ENCODE measurements around the gene CHRND. TPM values are rescaled to one million over a fixed set of nuclear protein-coding genes. Genes with fewer than 3 reads are reported as not detected.
A peak's percentile ranks its signal among the peaks of the same experiment; 100 is the strongest.

Gene CHRND
- total and polyA plus RNA-seq, 2 of the 13 experiments (the other 11 are each of a cell fraction or from before 2014, with no cell fraction given): 0.18 TPM; not detected in 1

GRCh38 chr2:232550354-232551249 lies 24.6 kb downstream of the CHRND start, which contains the start of the genes EIF4E2 and TIGD1 (continued):
- TF ChIP-seq ZNF710 (CRISPR knock-in tag; IDR thresholded peaks at IDR 0.05; ENCODE audit: borderline replicate concordance) (peak; percentile 94; the same call in 1 of the 2 replicates), EZH2 (conservative IDR thresholded peaks at IDR 0.05; ENCODE audit: low read depth, low read length) (no peak), SETDB1 (CRISPR knock-in tag; IDR thresholded peaks at IDR 0.05; ENCODE audit: borderline replicate concordance) (peak; percentile 96), ARID4A (CRISPR knock-in tag; IDR thresholded peaks at IDR 0.05; ENCODE audit: borderline replicate concordance) (peak; percentile 95; the same call in 1 of the 2 replicates), ZNF234 (CRISPR knock-in tag; conservative IDR thresholded peaks at IDR 0.05) (peak; percentile 99), TFDP1 (CRISPR knock-in tag; IDR thresholded peaks at IDR 0.05; ENCODE audit: borderline replicate concordance) (peak; percentile 97), PHF20 (CRISPR knock-in tag; IDR thresholded peaks at IDR 0.05) (peak; percentile 97), HBP1 (CRISPR knock-in tag; IDR thresholded peaks at IDR 0.05; ENCODE audit: low read depth) (0 out of 2 replicates have a peak, but pooled peaks have one; percentile 92), ZMAT3 (CRISPR knock-in tag; conservative IDR thresholded peaks at IDR 0.05) (peak; percentile 99), NRL (CRISPR knock-in tag; IDR thresholded peaks at IDR 0.05; ENCODE audit: borderline replicate concordance) (peak; percentile 99), SMC3 (IDR thresholded peaks at IDR 0.05; ENCODE audit: low read length) (no peak), ZIK1 (CRISPR knock-in tag; IDR thresholded peaks at IDR 0.05; ENCODE audit: borderline replicate concordance, low read depth) (peak; percentile 100), CBX1 (IDR thresholded peaks at IDR 0.05; ENCODE audit: low read depth) (peak; percentile 85), MXD1 (CRISPR knock-in tag; IDR thresholded peaks at IDR 0.05) (peak; percentile 98), FOXM1 (CRISPR knock-in tag; IDR thresholded peaks at IDR 0.05) (peak; percentile 86), HINFP (CRISPR knock-in tag; IDR thresholded peaks at IDR 0.05; ENCODE audit: low read depth) (peak; percentile 94), GTF3A (CRISPR knock-in tag; conservative IDR thresholded peaks at IDR 0.05) (peak; percentile 87; the same call in 1 of the 2 replicates)
